Fibroblast of lung (primary cell): Measurements from ENCODE around the gene SYT7. TPM values are rescaled to one million over a fixed set of nuclear protein-coding genes. Genes with fewer than 3 reads are reported as not detected.

Experiments used
- DNase-seq, 2 donors: peaks; one replicate each; pipeline versions ENCODE4 v3.0.0 to v3.0.0-alpha.2; 2010; ENCODE audit warnings: low read depth in 2 of 2
- H2AFZ ChIP-seq: 2 replicates; pipeline ENCODE4 v1.5.1; 2012; ENCODE audit warnings: low read length, control low read depth, inconsistent platforms
- H3K27ac ChIP-seq: 2 replicates; pipeline ENCODE4 v1.5.1; 2011; ENCODE audit warnings: low read length, control low read depth; ENCODE audit not compliant: insufficient read depth
- H3K27me3 ChIP-seq: 2 replicates; pipeline ENCODE4 v1.5.1; 2011; ENCODE audit warnings: mild to moderate bottlenecking, low read length; ENCODE audit not compliant: control insufficient read depth, insufficient read depth
- H3K36me3 ChIP-seq: 2 replicates; pipeline ENCODE4 v1.5.1; 2011; ENCODE audit warnings: low read length; ENCODE audit not compliant: control insufficient read depth, insufficient read depth
- H3K4me1 ChIP-seq: 2 replicates; pipeline ENCODE4 v1.5.1; 2011; ENCODE audit warnings: low read length; ENCODE audit not compliant: control insufficient read depth, insufficient read depth; ENCODE audit errors: extremely low read depth
- H3K4me2 ChIP-seq: 2 replicates; pipeline ENCODE4 v1.5.1; 2011; ENCODE audit warnings: low read length, control low read depth; ENCODE audit not compliant: insufficient read depth; ENCODE audit errors: extremely low read depth
- H3K4me3 ChIP-seq, 4 experiments: fragments of 200-600 bp in 1 of 4; sonication (generic) in 1 of 4; replicated peaks in 1 of 4; 2 replicates each; pipeline ENCODE4 v1.5.1; 2011 to 2016; ENCODE audit warnings: low read length in 4 of 4, low read depth in 3 of 4, mild to moderate bottlenecking in 3 of 4, control low read depth in 2 of 4, inconsistent platforms in 1 of 4, mixed read lengths in 1 of 4; ENCODE audit not compliant: insufficient read depth in 1 of 4; ENCODE audit errors: control extremely low read depth in 1 of 4
- H3K79me2 ChIP-seq: 2 replicates; pipeline ENCODE4 v1.5.1; 2012; ENCODE audit warnings: mild to moderate bottlenecking, low read length, inconsistent platforms; ENCODE audit not compliant: control insufficient read depth, insufficient read depth
- H3K9ac ChIP-seq: 2 replicates; pipeline ENCODE4 v1.5.1; 2011; ENCODE audit warnings: mild to moderate bottlenecking, low read length, control low read depth; ENCODE audit not compliant: insufficient read depth
- H3K9me3 ChIP-seq: 2 replicates; pipeline ENCODE4 v1.5.1; 2012; ENCODE audit warnings: low read depth, low read length; ENCODE audit not compliant: control insufficient read depth, insufficient read depth
- H4K20me1 ChIP-seq: 2 replicates; pipeline ENCODE4 v1.5.1; 2011; ENCODE audit warnings: low read length; ENCODE audit not compliant: control insufficient read depth, insufficient read depth; ENCODE audit errors: extremely low read depth
- CTCF ChIP-seq, 2 donors: IDR thresholded peaks in 1 of 2; conservative IDR thresholded peaks in 1 of 2; 1 replicate in 1 of 2; 2 replicates in 1 of 2; pipeline ENCODE4 v1.5.1; 2011 to 2012; ENCODE audit warnings: low read length in 2 of 2, control low read depth in 1 of 2, inconsistent platforms in 1 of 2, low read depth in 1 of 2, mild to moderate bottlenecking in 1 of 2
- EZH2 ChIP-seq: IDR thresholded peaks from 2 replicates; pipeline ENCODE4 v1.5.1; 2012; ENCODE audit warnings: low read length, control low read depth, mild to moderate bottlenecking; ENCODE audit errors: missing control alignments
- polyA plus RNA-seq, 2 donors: library from polyadenylated mRNA; depleted of rRNA in 1 of 2; stranded (reverse) in 1 of 2; unstranded in 1 of 2; fragments of >200 nt; gene quantifications; 2 replicates each; pipeline ENCODE4 v1.2.1, GENCODE V29; 2011 to 2012; ENCODE audit warnings: missing spikeins in 1 of 2
- total RNA-seq: library from RNA; depleted of rRNA; stranded (reverse); fragments of >200 nt; gene quantifications from 2 replicates; pipeline ENCODE4 v1.2.1, GENCODE V29; 2014

The SYT7 gene
- total and polyA plus RNA-seq, 2 donors (not counting 1 experiment from before 2014, with no cell fraction given), result 2.5 to 25.9 TPM

- Histone ChIP-seq H3K4me2 (no peak overlapping the region), H2AFZ (no peak overlapping the region), H3K27ac (no peak overlapping the region), H3K79me2 (no peaks in the 10 kb centered on the region), H3K4me3 (no peak overlapping the region), H3K9me3 (no peaks in the 10 kb centered on the region), H3K9ac (no peak overlapping the region), H3K27me3 (peaks cover 24% of the 10 kb centered on the region), H4K20me1 (no peaks in the 10 kb centered on the region), H3K4me1 (no peaks in the 10 kb centered on the region), H3K36me3 (no peaks in the 10 kb centered on the region)
- TF ChIP-seq CTCF (conservative IDR thresholded peaks at IDR 0.05 in 1 of 2, IDR thresholded peaks at IDR 0.05 in 1 of 2; ENCODE audit: low read depth in 1 of 2, low read length in 2 of 2), result no peak
- no peak for TF ChIP-seq EZH2
- DNase-seq, result no peak
Measured at GRCh38 chr11:61507012-61507768, 73.7 kb downstream of the SYT7 start.

- no peaks in the 10 kb centered on the region for H3K36me3 ChIP-seq
- TF ChIP-seq CTCF (conservative IDR thresholded peaks at IDR 0.05 in 1 of 2, IDR thresholded peaks at IDR 0.05 in 1 of 2; ENCODE audit: low read depth in 1 of 2, low read length in 2 of 2) (no peak), EZH2 (no peak)
- H3K4me1 ChIP-seq, result no peaks in the 10 kb centered on the region
- H3K27ac ChIP-seq, result no peak overlapping the region
- no peaks in the 10 kb centered on the region for H4K20me1 ChIP-seq
- DNase-seq, result no peak
- H3K27me3 ChIP-seq, result peaks cover 24% of the 10 kb centered on the region
- no peaks in the 10 kb centered on the region for H3K9me3 ChIP-seq
- H3K4me2 ChIP-seq, result no peak overlapping the region
- H3K79me2 ChIP-seq, result no peaks in the 10 kb centered on the region
- H3K9ac ChIP-seq, result no peak overlapping the region
- no peak overlapping the region for H3K4me3 ChIP-seq
- H2AFZ ChIP-seq, result no peak overlapping the region
Measured at GRCh38 chr11:61505640-61506155, 75.2 kb downstream of the SYT7 start.

GRCh38 chr11:61505106-61505505 lies 75.8 kb downstream of the SYT7 start:
- Histone ChIP-seq H3K4me1 (no peaks in the 10 kb centered on the region), H3K9me3 (no peaks in the 10 kb centered on the region), H2AFZ (no peak overlapping the region), H3K27ac (no peak overlapping the region), H3K36me3 (no peaks in the 10 kb centered on the region), H4K20me1 (no peaks in the 10 kb centered on the region), H3K4me2 (no peak overlapping the region), H3K27me3 (peaks cover 24% of the 10 kb centered on the region), H3K4me3 (no peak overlapping the region), H3K9ac (no peak overlapping the region), H3K79me2 (no peaks in the 10 kb centered on the region)
- no peak for TF ChIP-seq EZH2
- TF ChIP-seq CTCF (conservative IDR thresholded peaks at IDR 0.05 in 1 of 2, IDR thresholded peaks at IDR 0.05 in 1 of 2; ENCODE audit: low read depth in 1 of 2, low read length in 2 of 2), result no peak
- DNase-seq, result no peak
